Rectal smooth muscle tissue (tissue), 1 donor: ENCODE results near the gene KCND3.

Experiments
- H3K27ac ChIP-seq: one replicate; pipeline ENCODE4 v1.7.0; 2013; ENCODE audit warnings: low read depth, low read length, inconsistent platforms
- H3K27me3 ChIP-seq: one replicate; pipeline ENCODE4 v1.7.0; 2013; ENCODE audit warnings: low read length; ENCODE audit not compliant: control insufficient read depth, insufficient read depth
- H3K36me3 ChIP-seq: one replicate; pipeline ENCODE4 v1.7.0; 2013; ENCODE audit warnings: low read length; ENCODE audit not compliant: control insufficient read depth, insufficient read depth
- H3K4me1 ChIP-seq: one replicate; pipeline ENCODE4 v1.7.0; 2013; ENCODE audit warnings: low read length; ENCODE audit not compliant: control insufficient read depth, insufficient read depth
- H3K4me3 ChIP-seq: one replicate; pipeline ENCODE4 v1.7.0; 2013; ENCODE audit warnings: low read length
- H3K9ac ChIP-seq: one replicate; pipeline ENCODE4 v1.7.0; 2013; ENCODE audit warnings: low read length

Gene KCND3

DNA sequence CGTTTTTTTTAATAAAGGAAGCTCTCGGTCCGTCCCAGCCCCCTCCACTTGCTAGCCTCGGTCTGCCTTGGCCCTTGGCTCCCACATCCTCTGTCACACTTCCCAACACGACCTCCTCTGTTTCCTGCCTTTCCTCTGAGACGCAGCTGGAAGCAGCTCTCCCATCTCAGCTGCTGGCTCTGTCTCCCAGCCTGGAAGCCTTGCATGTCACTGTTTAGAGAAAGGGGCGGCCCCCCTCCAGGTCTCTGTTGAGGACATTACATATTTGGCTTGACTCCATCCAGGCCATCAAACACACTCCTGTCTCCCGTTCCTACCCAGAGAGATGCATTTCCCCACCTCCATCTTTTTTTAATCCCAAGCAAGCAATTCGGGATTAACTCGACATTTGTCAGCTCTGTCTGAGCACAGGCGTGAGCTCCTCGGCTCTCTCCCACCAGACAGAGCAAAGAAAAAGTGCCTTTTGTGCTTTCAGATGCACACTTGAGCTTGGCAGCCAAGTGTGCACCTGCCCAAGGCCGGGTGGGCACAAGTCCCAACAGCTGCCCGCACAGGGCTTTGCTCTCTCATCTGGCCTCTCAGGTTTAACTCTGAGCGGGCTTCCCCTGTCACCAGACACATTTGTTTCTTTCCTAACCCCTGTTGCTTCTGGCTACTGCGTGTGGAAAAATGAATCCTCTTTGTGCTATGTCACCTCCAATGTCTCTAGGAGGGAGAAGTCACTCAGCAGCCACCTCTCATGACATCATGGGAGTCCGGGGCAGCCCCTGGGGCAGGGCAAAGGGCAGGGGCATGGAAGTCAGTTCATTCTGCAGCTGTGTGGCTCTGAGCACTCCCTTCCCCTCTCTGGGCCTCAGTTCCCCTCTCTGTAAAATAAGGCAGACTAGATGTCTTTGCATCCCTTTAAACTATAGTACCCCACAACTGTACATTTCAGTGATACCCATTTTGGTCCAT is 108.3 kb downstream of the KCND3 start:
- H3K36me3 ChIP-seq, result no peaks in the 10 kb centered on the region
- no peaks in the 10 kb centered on the region for H3K27me3 ChIP-seq
- no peak overlapping the region for H3K27ac ChIP-seq
- peaks cover 7% of the 10 kb centered on the region for H3K4me1 ChIP-seq
- no peak overlapping the region for H3K4me3 ChIP-seq
- H3K9ac ChIP-seq, result no peak overlapping the region

- no peaks in the 10 kb centered on the region for H3K36me3 ChIP-seq
- no peak overlapping the region for H3K9ac ChIP-seq
- peaks cover 7% of the 10 kb centered on the region for H3K4me1 ChIP-seq
- H3K27me3 ChIP-seq, result no peaks in the 10 kb centered on the region
- no peak overlapping the region for H3K4me3 ChIP-seq
- no peak overlapping the region for H3K27ac ChIP-seq
These were observed 110.4 kb downstream of the KCND3 start for GRCh38 chr1:111879081-111879480.

DNA sequence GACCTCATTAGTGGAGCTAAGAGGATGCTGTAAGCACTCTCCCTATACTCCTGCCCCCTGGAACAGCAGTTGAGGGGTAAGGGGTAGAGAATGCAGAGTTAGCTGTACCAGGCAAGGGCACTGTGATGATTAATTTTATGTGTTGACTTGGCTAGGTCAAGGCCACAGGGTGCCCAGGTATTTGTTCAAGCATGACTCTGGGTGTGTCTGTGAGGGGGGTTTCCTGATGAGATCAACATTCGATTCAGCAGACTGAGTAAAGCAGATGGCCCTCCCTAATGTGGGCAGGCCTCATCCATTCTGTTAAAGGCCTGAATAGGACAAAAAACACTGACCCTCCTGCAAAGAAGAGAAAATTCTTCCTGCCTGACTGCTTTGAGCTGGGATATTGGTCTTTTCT is 110.8 kb downstream of the KCND3 start:
- Histone ChIP-seq H3K27me3 (no peaks in the 10 kb centered on the region), H3K4me1 (peaks cover 7% of the 10 kb centered on the region), H3K4me3 (no peak overlapping the region), H3K9ac (no peak overlapping the region), H3K27ac (no peak overlapping the region), H3K36me3 (no peaks in the 10 kb centered on the region)

DNA sequence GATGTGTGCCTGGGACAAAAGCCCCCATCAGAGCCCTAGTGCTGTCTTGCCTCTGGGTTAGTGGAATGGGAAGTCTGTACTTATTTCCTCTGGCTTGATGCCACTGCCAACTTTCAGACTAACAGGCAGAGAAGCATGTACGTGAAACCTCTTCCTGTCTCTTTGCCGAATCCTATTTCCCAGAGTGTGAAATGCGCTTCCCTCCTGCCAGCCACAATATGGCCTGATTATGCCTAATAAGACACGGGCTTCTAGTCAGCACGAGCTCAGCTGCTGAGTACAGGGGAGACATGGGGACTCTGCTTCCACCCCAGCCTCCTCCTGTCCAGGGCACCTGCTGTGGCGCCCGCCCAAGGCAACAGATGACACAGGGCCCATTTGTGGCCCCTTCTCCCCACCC is 111.4 kb downstream of the KCND3 start:
- Histone ChIP-seq H3K27ac (no peak overlapping the region), H3K4me1 (peaks cover 7% of the 10 kb centered on the region), H3K9ac (no peak overlapping the region), H3K27me3 (no peaks in the 10 kb centered on the region), H3K36me3 (no peaks in the 10 kb centered on the region), H3K4me3 (no peak overlapping the region)

DNA sequence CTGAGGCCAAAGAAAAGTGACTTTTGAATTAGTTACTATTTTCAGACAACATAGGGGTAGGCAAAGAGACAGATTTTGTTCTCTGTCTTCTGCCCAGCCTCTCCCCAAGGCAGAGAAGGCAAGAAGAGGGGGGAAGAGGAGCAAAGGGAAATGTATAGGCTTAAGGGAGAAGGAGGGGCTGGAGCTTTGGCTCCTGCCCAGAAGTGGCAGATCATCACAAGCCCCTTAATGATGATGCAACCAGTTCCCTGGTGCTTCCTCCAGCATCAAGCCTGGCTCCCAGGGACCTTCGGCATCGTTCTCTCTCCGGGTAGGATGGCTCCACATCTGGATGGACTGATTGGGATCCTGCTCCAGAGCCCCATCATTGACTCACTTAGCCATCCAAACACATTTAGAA is 112.8 kb downstream of the KCND3 start:
- Histone ChIP-seq H3K27me3 (no peaks in the 10 kb centered on the region), H3K27ac (no peak overlapping the region), H3K36me3 (no peaks in the 10 kb centered on the region), H3K4me1 (peaks cover 7% of the 10 kb centered on the region), H3K4me3 (no peak overlapping the region), H3K9ac (no peak overlapping the region)

- no peak overlapping the region for H3K9ac ChIP-seq
- no peaks in the 10 kb centered on the region for H3K36me3 ChIP-seq
- H3K4me1 ChIP-seq, result peaks cover 5% of the 10 kb centered on the region
These were observed 113.8 kb downstream of the KCND3 start for GRCh38 chr1:111875640-111876039.

DNA sequence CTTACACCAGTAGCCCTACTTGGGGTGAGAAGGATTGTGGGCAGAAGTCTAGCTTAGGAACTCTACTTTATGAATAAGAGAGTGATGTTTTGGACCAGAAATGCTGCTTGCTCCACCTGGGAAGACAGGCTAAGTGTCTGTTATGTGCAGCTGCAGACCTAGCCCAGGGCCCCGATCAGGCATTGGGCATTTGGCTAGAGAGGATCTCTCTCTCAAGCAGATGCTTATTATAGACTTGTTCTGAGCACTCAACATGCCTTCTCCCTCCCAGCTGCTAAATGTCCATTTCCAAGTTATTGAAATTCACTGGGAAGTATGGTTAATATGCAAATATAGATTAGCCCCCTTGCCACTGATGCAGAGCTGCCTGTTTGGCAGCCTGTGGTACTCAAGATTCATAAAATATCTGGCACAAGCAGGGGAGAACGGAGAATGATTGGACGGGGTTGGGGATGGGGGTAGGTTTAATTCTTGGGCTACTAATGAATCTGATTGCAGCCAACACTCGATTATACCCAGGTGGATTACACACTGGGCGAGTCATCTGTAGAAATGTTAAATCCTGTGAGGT is 115.9 kb downstream of the KCND3 start:
- Histone ChIP-seq H3K9ac (no peak overlapping the region), H3K36me3 (no peaks in the 10 kb centered on the region), H3K27me3 (no peaks in the 10 kb centered on the region), H3K4me1 (no peaks in the 10 kb centered on the region), H3K27ac (no peak overlapping the region), H3K4me3 (no peak overlapping the region)

More at GRCh38 chr1:111875640-111876039, 113.8 kb downstream of the KCND3 start:
- Histone ChIP-seq H3K27me3 (no peaks in the 10 kb centered on the region), H3K4me3 (no peak overlapping the region), H3K27ac (no peak overlapping the region)

DNA sequence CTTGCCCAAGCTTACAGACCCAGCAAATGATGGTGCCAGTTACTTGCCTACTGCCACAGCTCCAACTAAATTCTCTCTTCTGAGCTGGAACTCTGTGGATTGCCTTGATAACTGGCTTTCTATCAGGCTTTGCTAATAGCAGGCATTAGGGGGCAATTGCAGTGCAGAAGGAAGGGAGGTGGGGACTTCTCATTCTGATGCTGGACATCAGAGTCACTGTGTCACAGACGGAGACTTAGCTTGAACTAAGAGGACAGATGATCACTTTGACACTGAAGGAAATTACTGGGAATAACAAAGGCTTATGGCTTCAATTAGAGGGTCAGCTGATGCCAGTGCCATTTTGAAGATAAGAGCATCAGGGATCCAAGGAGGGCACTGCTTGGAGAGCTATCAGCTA is 119.3 kb downstream of the KCND3 start:
- H3K9ac ChIP-seq, result no peak overlapping the region
- H3K27me3 ChIP-seq, result no peaks in the 10 kb centered on the region
- H3K4me3 ChIP-seq, result no peak overlapping the region
- H3K4me1 ChIP-seq, result no peaks in the 10 kb centered on the region
- H3K36me3 ChIP-seq, result no peaks in the 10 kb centered on the region
- no peak overlapping the region for H3K27ac ChIP-seq

DNA sequence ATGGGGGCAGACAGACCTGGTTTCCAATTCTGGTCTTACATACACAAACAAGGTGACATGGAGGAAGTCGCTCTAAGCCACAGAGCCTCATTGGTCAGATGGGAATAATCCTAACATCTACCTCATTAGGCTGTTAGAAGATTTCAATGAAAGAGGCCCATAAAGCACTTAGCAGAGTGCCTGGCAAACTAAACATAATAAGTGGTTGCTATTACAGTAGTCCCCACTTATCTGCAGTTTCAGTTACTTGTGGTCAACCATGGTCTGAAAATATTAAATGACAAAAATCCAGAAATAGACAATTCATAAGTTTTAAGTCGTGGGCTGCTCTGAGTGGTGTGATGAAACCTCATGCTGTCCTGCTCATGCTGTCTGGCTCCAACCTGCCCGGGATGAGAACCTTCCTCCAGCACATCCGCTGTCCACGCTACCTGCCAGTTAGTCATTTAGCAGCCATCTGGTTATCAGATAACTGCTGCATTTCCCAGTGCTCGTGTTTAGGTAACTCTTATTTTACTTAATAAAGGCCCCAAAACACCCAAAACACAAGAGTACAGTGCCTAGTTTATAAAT is 121.5 kb downstream of the KCND3 start:
- H3K36me3 ChIP-seq, result no peaks in the 10 kb centered on the region
- H3K4me3 ChIP-seq, result no peak overlapping the region
- no peaks in the 10 kb centered on the region for H3K4me1 ChIP-seq
- no peak overlapping the region for H3K9ac ChIP-seq
- H3K27me3 ChIP-seq, result no peaks in the 10 kb centered on the region
- H3K27ac ChIP-seq, result no peak overlapping the region

GRCh38 chr1:111864862-111865261 is 124.6 kb downstream of the KCND3 start:
- Histone ChIP-seq H3K4me1 (no peaks in the 10 kb centered on the region), H3K27ac (no peak overlapping the region), H3K9ac (no peak overlapping the region), H3K36me3 (no peaks in the 10 kb centered on the region), H3K27me3 (no peaks in the 10 kb centered on the region), H3K4me3 (no peak overlapping the region)

DNA sequence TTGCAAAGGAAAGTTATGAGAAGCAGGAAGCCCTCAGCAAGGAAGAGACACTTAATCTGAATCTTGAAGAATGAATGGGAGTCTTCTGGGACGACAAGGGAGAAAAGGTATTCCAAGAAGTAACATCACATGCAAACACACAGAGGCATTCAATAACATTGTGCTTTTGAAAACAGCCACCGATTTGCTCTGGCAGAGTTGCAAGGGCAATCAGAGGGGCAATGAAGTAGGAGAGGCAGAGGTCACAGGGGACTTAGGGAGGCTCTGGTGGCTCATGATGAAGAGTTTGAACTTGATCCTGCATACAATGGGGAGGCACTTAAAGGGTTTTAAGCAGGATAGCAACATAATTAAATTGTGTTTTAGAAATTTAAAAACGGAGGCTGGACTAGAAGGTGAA is 126.1 kb downstream of the KCND3 start:
- no peaks in the 10 kb centered on the region for H3K36me3 ChIP-seq
- H3K27ac ChIP-seq, result no peak overlapping the region
- no peaks in the 10 kb centered on the region for H3K27me3 ChIP-seq
- H3K4me3 ChIP-seq, result no peak overlapping the region
- H3K9ac ChIP-seq, result no peak overlapping the region
- H3K4me1 ChIP-seq, result no peaks in the 10 kb centered on the region

DNA sequence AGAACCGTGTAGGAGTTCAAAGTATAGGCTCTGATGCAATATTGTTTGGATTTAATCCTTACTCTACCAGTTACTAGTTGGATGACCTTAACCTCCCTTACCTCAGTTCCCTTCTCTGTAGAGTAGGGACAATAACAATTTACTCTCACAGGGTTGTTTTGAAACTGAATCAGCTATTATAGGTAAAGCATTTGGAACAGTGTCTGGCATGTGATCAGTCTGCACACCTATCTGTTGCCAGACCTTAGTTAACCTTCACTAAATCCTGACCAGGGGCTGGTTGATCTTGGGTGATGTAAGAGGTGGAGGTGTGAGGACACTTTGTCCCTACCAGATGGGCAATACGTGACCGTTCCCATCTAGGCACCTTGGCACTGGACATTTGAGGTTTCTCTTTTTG is 126.9 kb downstream of the KCND3 start:
- Histone ChIP-seq H3K27me3 (no peaks in the 10 kb centered on the region), H3K4me1 (no peaks in the 10 kb centered on the region), H3K9ac (no peak overlapping the region), H3K27ac (no peak overlapping the region), H3K36me3 (no peaks in the 10 kb centered on the region), H3K4me3 (no peak overlapping the region)
